GM23338 (cell line): ENCODE data around the gene CARD10.

Experiments
- CREB1 ChIP-seq: fragments of 250-450 bp; sonication (Bioruptor Pico); IDR thresholded peaks from 2 replicates; pipeline ENCODE4 v1.5.0; 2020; ENCODE audit warnings: low read depth, mild to moderate bottlenecking, moderate library complexity
- EZH2 ChIP-seq: fragments of 200-600 bp; sonication (generic); IDR thresholded peaks from one replicate; pipeline ENCODE4 v1.8.0; 2017; ENCODE audit warnings: antibody characterized with exemption, mild to moderate bottlenecking, low read depth; ENCODE audit not compliant: unreplicated experiment
- EZH2phosphoT487 ChIP-seq: fragments of 200-600 bp; sonication (generic); IDR thresholded peaks from one replicate; pipeline ENCODE4 v1.8.1; 2018; ENCODE audit warnings: antibody characterized with exemption; ENCODE audit not compliant: unreplicated experiment
- JUNB ChIP-seq: IDR thresholded peaks from one replicate; pipeline ENCODE4 v1.6.1; 2016; ENCODE audit warnings: antibody characterized with exemption; ENCODE audit not compliant: unreplicated experiment
- NANOG ChIP-seq: IDR thresholded peaks from 2 replicates; pipeline ENCODE4 v1.6.1; 2016; ENCODE audit warnings: antibody characterized with exemption, borderline replicate concordance
- POLR2AphosphoS5 ChIP-seq: IDR thresholded peaks from 2 replicates; pipeline ENCODE4 v1.6.1; 2016; ENCODE audit warnings: antibody characterized with exemption, low read depth
- STAT1 ChIP-seq: IDR thresholded peaks from one replicate; pipeline ENCODE4 v1.6.1; 2016; ENCODE audit warnings: antibody characterized with exemption; ENCODE audit not compliant: unreplicated experiment
- ZNF331 ChIP-seq: fragments of 250-450 bp; sonication (Bioruptor Pico); IDR thresholded peaks from 2 replicates; pipeline ENCODE4 v1.5.0; 2020; ENCODE audit warnings: low read depth, mild to moderate bottlenecking, moderate library complexity
- TF ChIP-seq, protein P1 (sequence below), 2 experiments: fragments of 200-600 bp in 1 of 2; sonication (generic) in 1 of 2; conservative IDR thresholded peaks; 2 replicates each; pipeline versions ENCODE4 v1.5.1 to v1.6.1; 2016 to 2017; ENCODE audit warnings: antibody characterized with exemption in 2 of 2, low read depth in 2 of 2, mild to moderate bottlenecking in 2 of 2, moderate library complexity in 1 of 2
- TF ChIP-seq, protein P2 (sequence below): IDR thresholded peaks from one replicate; pipeline ENCODE4 v1.6.1; 2018; ENCODE audit warnings: antibody characterized with exemption; ENCODE audit not compliant: unreplicated experiment

DNA sequence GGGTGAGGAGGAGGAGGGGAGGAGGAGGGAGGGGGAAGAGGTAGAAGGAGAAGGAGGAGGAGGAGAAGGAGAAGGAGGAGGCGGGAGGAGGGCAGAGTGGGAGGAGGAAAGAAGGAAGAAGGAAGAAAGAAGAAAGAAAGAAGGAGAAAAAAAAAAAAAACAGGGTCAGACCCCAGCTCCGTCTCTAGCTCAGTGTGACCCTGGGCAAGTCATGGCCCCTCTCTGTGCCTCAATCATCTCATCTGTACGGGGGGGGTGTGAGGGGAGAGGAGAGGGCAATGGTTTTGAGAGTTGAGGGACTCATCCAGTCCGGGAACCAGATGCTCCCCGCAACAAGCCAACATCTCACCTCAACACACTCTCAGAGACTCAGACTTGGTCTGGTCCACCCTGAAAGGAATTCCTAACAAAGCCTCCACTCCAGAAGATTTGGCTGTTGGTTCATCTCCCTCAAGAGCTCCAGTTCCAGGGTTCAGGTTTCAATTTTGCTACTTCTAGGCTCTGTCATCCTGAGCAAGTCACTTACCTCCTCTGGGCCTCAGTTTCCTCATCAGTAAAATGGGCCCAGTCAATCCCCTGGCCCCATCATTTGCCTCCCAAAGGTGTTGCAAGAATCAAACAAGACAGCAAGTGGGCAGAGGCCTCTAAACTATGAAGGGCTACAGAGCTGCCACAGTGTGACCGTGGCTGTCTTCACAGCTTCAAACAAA is 7.7 kb downstream of the CARD10 start:
- TF ChIP-seq JUNB (no peak), NANOG (no peak), CREB1 (no peak), EZH2 (no peak), POLR2AphosphoS5 (no peak), EZH2phosphoT487 (no peak), STAT1 (no peak), ZNF331 (CRISPR knock-in tag) (no peak)
- TF ChIP-seq, protein P1, sequence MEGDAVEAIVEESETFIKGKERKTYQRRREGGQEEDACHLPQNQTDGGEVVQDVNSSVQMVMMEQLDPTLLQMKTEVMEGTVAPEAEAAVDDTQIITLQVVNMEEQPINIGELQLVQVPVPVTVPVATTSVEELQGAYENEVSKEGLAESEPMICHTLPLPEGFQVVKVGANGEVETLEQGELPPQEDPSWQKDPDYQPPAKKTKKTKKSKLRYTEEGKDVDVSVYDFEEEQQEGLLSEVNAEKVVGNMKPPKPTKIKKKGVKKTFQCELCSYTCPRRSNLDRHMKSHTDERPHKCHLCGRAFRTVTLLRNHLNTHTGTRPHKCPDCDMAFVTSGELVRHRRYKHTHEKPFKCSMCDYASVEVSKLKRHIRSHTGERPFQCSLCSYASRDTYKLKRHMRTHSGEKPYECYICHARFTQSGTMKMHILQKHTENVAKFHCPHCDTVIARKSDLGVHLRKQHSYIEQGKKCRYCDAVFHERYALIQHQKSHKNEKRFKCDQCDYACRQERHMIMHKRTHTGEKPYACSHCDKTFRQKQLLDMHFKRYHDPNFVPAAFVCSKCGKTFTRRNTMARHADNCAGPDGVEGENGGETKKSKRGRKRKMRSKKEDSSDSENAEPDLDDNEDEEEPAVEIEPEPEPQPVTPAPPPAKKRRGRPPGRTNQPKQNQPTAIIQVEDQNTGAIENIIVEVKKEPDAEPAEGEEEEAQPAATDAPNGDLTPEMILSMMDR (conservative IDR thresholded peaks at IDR 0.05; ENCODE audit: low read depth in 2 of 2), result no peak
- TF ChIP-seq, protein P2, sequence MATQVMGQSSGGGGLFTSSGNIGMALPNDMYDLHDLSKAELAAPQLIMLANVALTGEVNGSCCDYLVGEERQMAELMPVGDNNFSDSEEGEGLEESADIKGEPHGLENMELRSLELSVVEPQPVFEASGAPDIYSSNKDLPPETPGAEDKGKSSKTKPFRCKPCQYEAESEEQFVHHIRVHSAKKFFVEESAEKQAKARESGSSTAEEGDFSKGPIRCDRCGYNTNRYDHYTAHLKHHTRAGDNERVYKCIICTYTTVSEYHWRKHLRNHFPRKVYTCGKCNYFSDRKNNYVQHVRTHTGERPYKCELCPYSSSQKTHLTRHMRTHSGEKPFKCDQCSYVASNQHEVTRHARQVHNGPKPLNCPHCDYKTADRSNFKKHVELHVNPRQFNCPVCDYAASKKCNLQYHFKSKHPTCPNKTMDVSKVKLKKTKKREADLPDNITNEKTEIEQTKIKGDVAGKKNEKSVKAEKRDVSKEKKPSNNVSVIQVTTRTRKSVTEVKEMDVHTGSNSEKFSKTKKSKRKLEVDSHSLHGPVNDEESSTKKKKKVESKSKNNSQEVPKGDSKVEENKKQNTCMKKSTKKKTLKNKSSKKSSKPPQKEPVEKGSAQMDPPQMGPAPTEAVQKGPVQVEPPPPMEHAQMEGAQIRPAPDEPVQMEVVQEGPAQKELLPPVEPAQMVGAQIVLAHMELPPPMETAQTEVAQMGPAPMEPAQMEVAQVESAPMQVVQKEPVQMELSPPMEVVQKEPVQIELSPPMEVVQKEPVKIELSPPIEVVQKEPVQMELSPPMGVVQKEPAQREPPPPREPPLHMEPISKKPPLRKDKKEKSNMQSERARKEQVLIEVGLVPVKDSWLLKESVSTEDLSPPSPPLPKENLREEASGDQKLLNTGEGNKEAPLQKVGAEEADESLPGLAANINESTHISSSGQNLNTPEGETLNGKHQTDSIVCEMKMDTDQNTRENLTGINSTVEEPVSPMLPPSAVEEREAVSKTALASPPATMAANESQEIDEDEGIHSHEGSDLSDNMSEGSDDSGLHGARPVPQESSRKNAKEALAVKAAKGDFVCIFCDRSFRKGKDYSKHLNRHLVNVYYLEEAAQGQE, result no peak
